ENCODE data around the gene SRRM5. TPM values are rescaled to one million over a fixed set of nuclear protein-coding genes. Genes with fewer than 3 reads are reported as not detected.

SRRM5 gene
- polyA plus RNA-seq, 1 of the 3 experiments (the other 2 are of a cell fraction), result 0.15 TPM

- Histone ChIP-seq H4K20me1 (ENCODE audit: insufficient read depth) (no peaks in the 10 kb centered on the region), H3K79me2 (ENCODE audit: insufficient read depth) (peaks cover 58% of the 10 kb centered on the region), H3K9me3 (no peaks in the 10 kb centered on the region), H3F3A (replicated peaks; ENCODE audit: insufficient read depth) (peaks cover 4% of the 10 kb centered on the region), H3K9ac (no peak overlapping the region), H3K27me3 (ENCODE audit: insufficient read depth) (no peaks in the 10 kb centered on the region), H3K27ac (ENCODE audit: low read depth in 2 of 2, low read length in 1 of 2) (no peak overlapping the region), H3K4me1 (ENCODE audit: control insufficient read depth in 1 of 2, insufficient read depth in 2 of 2, low read depth in 1 of 2, low read length in 1 of 2) (peaks cover 7 to 12% of the 10 kb centered on the region in 2 experiments; a peak in 2 of 4 replicates), H3K4me3 (ENCODE audit: low read depth in 2 of 2, low read length in 1 of 2) (no peak overlapping the region), H3K36me3 (replicated peaks in 1 of 2; ENCODE audit: control insufficient read depth in 1 of 2, insufficient read depth in 2 of 2, low read length in 1 of 2) (peaks cover 6 to 17% of the 10 kb centered on the region in 2 experiments), H2AFZ (ENCODE audit: low read depth) (no peak overlapping the region), H3K4me2 (no peak overlapping the region), H3K9me2 (no peaks in the 10 kb centered on the region)
- ChIA-PET POLR2A (interaction anchor here (1.0 kb wide), 1 partner anchor 21 kb away, joined by 3 read pairs; the partner anchor contains the start of genes IRGQ and ZNF576), CTCF (no interaction called here)
- TF ChIP-seq GABPA (IDR thresholded peaks at IDR 0.05; ENCODE audit: low read depth), result no peak
- no peak for TF ChIP-seq JUND (IDR thresholded peaks at IDR 0.05)
- TF ChIP-seq PBX3 (IDR thresholded peaks at IDR 0.05), result no peak
- no peak for TF ChIP-seq IRF3 (IDR thresholded peaks at IDR 0.05; ENCODE audit: low read depth, low read length)
- TF ChIP-seq SMC3 (IDR thresholded peaks at IDR 0.05; ENCODE audit: low read depth, low read length), result no peak
- no peak for TF ChIP-seq ELF1 (IDR thresholded peaks at IDR 0.05)
- no peak for TF ChIP-seq USF2 (IDR thresholded peaks at IDR 0.05; ENCODE audit: borderline replicate concordance, low read depth, low read length)
- TF ChIP-seq RXRA (IDR thresholded peaks at IDR 0.05; ENCODE audit: borderline replicate concordance, low read depth), result no peak
- TF ChIP-seq RCOR1 (IDR thresholded peaks at IDR 0.05; ENCODE audit: low read length), result no peak
- no peak for TF ChIP-seq NFIC (IDR thresholded peaks at IDR 0.05; ENCODE audit: borderline replicate concordance)
- no peak for TF ChIP-seq TEAD4 (IDR thresholded peaks at IDR 0.05; ENCODE audit: borderline replicate concordance, insufficient read depth)
- TF ChIP-seq ZBTB33 (IDR thresholded peaks at IDR 0.05; ENCODE audit: borderline replicate concordance, low read depth), result no peak
- no peak for TF ChIP-seq NRF1 (IDR thresholded peaks at IDR 0.05; ENCODE audit: low read depth, low read length)
- TF ChIP-seq FOXM1 (IDR thresholded peaks at IDR 0.05; ENCODE audit: low read depth), result no peak
- no peak for TF ChIP-seq CTCF (IDR thresholded peaks at IDR 0.05)
- no peak for TF ChIP-seq RAD21 (IDR thresholded peaks at IDR 0.05; ENCODE audit: low read length)
- no peak for TF ChIP-seq CHD2 (IDR thresholded peaks at IDR 0.05; ENCODE audit: low read length, partially characterized antibody)
- no peak for TF ChIP-seq TCF12 (IDR thresholded peaks at IDR 0.05)
- no peak for TF ChIP-seq USF1 (IDR thresholded peaks at IDR 0.05; ENCODE audit: borderline replicate concordance, low read depth)
- no peak for DNase-seq
- 95% methylated on average over 6 of the region's 6 CpGs for WGBS (ENCODE audit: low lambda C conversion rate)
These were observed 5.1 kb downstream of the SRRM5 start for GRCh38 chr19:43616954-43617353.
